ENCODE results near the gene BHLHE41. TPM values are rescaled to one million over a fixed set of nuclear protein-coding genes. Genes with fewer than 3 reads are reported as not detected.

BHLHE41 gene
- total and polyA plus RNA-seq, 9 of the 15 experiments (the other 6 are each of a cell fraction or from before 2014, with no cell fraction given): not detected

DNA sequence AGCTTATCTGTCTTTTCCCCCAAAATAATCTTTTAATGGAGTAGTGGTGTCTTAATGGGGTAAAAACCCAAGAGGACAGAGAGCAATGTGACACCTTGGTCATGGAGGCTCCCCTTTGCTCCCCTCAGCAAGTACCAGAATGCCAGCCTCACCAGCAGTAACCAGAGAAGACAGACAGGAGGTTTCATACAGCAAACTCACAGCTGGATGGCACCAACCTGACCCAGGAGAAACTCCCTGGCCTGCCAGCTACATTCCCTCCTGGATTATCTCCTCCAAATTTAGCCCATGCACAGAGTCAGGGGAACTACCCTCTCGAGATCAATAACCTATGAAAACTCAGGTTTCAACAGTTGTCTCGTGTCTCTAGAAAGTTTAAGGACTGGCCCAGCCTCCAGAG, 15.9 kb downstream of the BHLHE41 start:
- H3K9me1 ChIP-seq (ENCODE audit: control insufficient read depth, insufficient read depth, low read length): no peaks in the 10 kb centered on the region
- H3K27ac ChIP-seq (ENCODE audit: extremely low read depth, low read depth, low read length): no peak overlapping the region
- H3K27me3 ChIP-seq (ENCODE audit: control insufficient read depth in 2 of 2, insufficient read depth in 2 of 2, low read length in 2 of 2): peaks cover 2 to 9% of the 10 kb centered on the region in 2 experiments; a peak in 3 of 5 replicates
- no peak for DNase-seq (ENCODE audit: extremely low read depth in 1 of 4, low spot score in 3 of 4)
- POLR2A ChIA-PET: no interaction called here
- FAIRE-seq: no peak
- CTCF ChIA-PET (ENCODE audit: low intra/inter-chr PET ratio): no interaction called here
- intact Hi-C loops (cut with micrococcal nuclease): no loop called here
- H3K4me2 ChIP-seq (ENCODE audit: insufficient read depth, low read length): no peak overlapping the region
- H3K4me3 ChIP-seq: no peak overlapping the region
- H3K36me3 ChIP-seq (ENCODE audit: control insufficient read depth, insufficient read depth, low read length): no peaks in the 10 kb centered on the region
- TF ChIP-seq IFI16 (CRISPR knock-in tag; IDR thresholded peaks at IDR 0.05) (no peak), ZNF124 (CRISPR knock-in tag; IDR thresholded peaks at IDR 0.05) (no peak), ZNF175 (CRISPR knock-in tag; IDR thresholded peaks at IDR 0.05; ENCODE audit: low read depth) (no peak), HDAC3 (IDR thresholded peaks at IDR 0.05; ENCODE audit: borderline replicate concordance, partially characterized antibody) (no peak), LCOR (CRISPR knock-in tag; IDR thresholded peaks at IDR 0.05) (no peak), NCOA2 (IDR thresholded peaks at IDR 0.05; ENCODE audit: partially characterized antibody in 2 of 2) (no peak), MTF1 (CRISPR knock-in tag; IDR thresholded peaks at IDR 0.05; ENCODE audit: borderline replicate concordance) (no peak)
- TF ChIP-seq, protein P1, sequence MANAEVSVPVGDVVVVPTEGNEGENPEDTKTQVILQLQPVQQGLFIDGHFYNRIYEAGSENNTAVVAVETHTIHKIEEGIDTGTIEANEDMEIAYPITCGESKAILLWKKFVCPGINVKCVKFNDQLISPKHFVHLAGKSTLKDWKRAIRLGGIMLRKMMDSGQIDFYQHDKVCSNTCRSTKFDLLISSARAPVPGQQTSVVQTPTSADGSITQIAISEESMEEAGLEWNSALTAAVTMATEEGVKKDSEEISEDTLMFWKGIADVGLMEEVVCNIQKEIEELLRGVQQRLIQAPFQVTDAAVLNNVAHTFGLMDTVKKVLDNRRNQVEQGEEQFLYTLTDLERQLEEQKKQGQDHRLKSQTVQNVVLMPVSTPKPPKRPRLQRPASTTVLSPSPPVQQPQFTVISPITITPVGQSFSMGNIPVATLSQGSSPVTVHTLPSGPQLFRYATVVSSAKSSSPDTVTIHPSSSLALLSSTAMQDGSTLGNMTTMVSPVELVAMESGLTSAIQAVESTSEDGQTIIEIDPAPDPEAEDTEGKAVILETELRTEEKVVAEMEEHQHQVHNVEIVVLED (CRISPR knock-in tag; IDR thresholded peaks at IDR 0.05): no peak
- TF ChIP-seq, protein P2, sequence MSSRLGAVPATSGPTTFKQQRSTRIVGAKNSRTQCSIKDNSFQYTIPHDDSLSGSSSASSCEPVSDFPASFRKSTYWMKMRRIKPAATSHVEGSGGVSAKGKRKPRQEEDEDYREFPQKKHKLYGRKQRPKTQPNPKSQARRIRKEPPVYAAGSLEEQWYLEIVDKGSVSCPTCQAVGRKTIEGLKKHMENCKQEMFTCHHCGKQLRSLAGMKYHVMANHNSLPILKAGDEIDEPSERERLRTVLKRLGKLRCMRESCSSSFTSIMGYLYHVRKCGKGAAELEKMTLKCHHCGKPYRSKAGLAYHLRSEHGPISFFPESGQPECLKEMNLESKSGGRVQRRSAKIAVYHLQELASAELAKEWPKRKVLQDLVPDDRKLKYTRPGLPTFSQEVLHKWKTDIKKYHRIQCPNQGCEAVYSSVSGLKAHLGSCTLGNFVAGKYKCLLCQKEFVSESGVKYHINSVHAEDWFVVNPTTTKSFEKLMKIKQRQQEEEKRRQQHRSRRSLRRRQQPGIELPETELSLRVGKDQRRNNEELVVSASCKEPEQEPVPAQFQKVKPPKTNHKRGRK (tag; IDR thresholded peaks at IDR 0.05): no peak
- no peaks in the 10 kb centered on the region for H4K20me1 ChIP-seq (replicated peaks; ENCODE audit: control insufficient read depth, insufficient read depth, low read length)
- H3K9ac ChIP-seq (ENCODE audit: insufficient read depth in 1 of 2, low read depth in 2 of 2, low read length in 2 of 2): no peak overlapping the region
- 0% methylated on average over 2 of the region's 2 CpGs for WGBS (ENCODE audit: insufficient coverage, low coverage, missing lambda C conversion rate)
- peaks cover 2 to 5% of the 10 kb centered on the region in 2 experiments; a peak in 3 of 5 replicates for H3K4me1 ChIP-seq (replicated peaks in 1 of 2; ENCODE audit: control insufficient read depth in 2 of 2, insufficient read depth in 2 of 2, low read length in 2 of 2)
- no peak for ATAC-seq
- no TSS peak for BruUV-seq (replicated peaks)
- in situ Hi-C loops (cut with MboI): no loop called here
- no peaks in the 10 kb centered on the region for H3K79me2 ChIP-seq (ENCODE audit: control insufficient read depth, insufficient read depth, low read length)
- no peaks in the 10 kb centered on the region for H3K9me3 ChIP-seq (replicated peaks; ENCODE audit: control insufficient read depth, insufficient read depth, low read depth, low read length)
- no peak overlapping the region for H2AFZ ChIP-seq (ENCODE audit: low read depth, low read length)

Measured in K562 (cell line).